Measurements from ENCODE around the gene B3GALT2. TPM values are rescaled to one million over a fixed set of nuclear protein-coding genes. Genes with fewer than 3 reads are reported as not detected.
"Not testable (repeated sequence)": the region's sequence is repeated elsewhere in the genome, so short reads cannot be mapped to it uniquely, and the experiment has no call there.

Gene B3GALT2
- total RNA-seq, 1 experiment from 2014 or later, result not detected

GRCh38 chr1:193190096-193190744 is 3.8 kb upstream of the B3GALT2 start:
- H3K36me3 ChIP-seq (replicated peaks; ENCODE audit: control insufficient read depth, insufficient read depth, low read length), result peaks cover 1% of the 10 kb centered on the region
- no peaks in the 10 kb centered on the region for H3K27me3 ChIP-seq (ENCODE audit: control insufficient read depth, insufficient read depth, low read length)
- no peak overlapping the region for H3K4me3 ChIP-seq (ENCODE audit: insufficient read depth, low read depth, low read length)
- no peak for DNase-seq

- H3K36me3 ChIP-seq (replicated peaks; ENCODE audit: control insufficient read depth, insufficient read depth, low read length), result peaks cover 1% of the 10 kb centered on the region
- H3K27me3 ChIP-seq (ENCODE audit: control insufficient read depth, insufficient read depth, low read length), result no peaks in the 10 kb centered on the region
- no peak for DNase-seq
- no peak overlapping the region for H3K4me3 ChIP-seq (ENCODE audit: insufficient read depth, low read depth, low read length)
Observed at GRCh38 chr1:193189442-193190095, 3.2 kb upstream of the B3GALT2 start.

- DNase-seq; H3K4me3 ChIP-seq (ENCODE audit: insufficient read depth, low read depth, low read length); H3K27me3 ChIP-seq (ENCODE audit: control insufficient read depth, insufficient read depth, low read length); H3K36me3 ChIP-seq (replicated peaks; ENCODE audit: control insufficient read depth, insufficient read depth, low read length): not testable (repeated sequence)
Observed at GRCh38 chr1:193188915-193189314, 2.5 kb upstream of the B3GALT2 start.

GRCh38 chr1:193187114-193187513 is 701 bp upstream of the B3GALT2 start:
- DNase-seq, result no peak
- Histone ChIP-seq H3K4me3 (ENCODE audit: insufficient read depth, low read depth, low read length) (no peak overlapping the region), H3K36me3 (replicated peaks; ENCODE audit: control insufficient read depth, insufficient read depth, low read length) (no peaks in the 10 kb centered on the region; the same call in none of the 2 replicates), H3K27me3 (ENCODE audit: control insufficient read depth, insufficient read depth, low read length) (no peaks in the 10 kb centered on the region)

- no peak for DNase-seq
- no peaks in the 10 kb centered on the region for H3K27me3 ChIP-seq (ENCODE audit: control insufficient read depth, insufficient read depth, low read length)
- no peaks in the 10 kb centered on the region for H3K36me3 ChIP-seq (replicated peaks; ENCODE audit: control insufficient read depth, insufficient read depth, low read length)
- no peak overlapping the region for H3K4me3 ChIP-seq (ENCODE audit: insufficient read depth, low read depth, low read length)
Observed at GRCh38 chr1:193185211-193185610, 1.2 kb downstream of the B3GALT2 start.

- Histone ChIP-seq H3K36me3 (replicated peaks; ENCODE audit: control insufficient read depth, insufficient read depth, low read length) (no peaks in the 10 kb centered on the region), H3K4me3 (ENCODE audit: insufficient read depth, low read depth, low read length) (no peak overlapping the region), H3K27me3 (ENCODE audit: control insufficient read depth, insufficient read depth, low read length) (no peaks in the 10 kb centered on the region)
- DNase-seq, result no peak
Observed at GRCh38 chr1:193184776-193185175, 1.6 kb downstream of the B3GALT2 start.

- DNase-seq, result no peak
- Histone ChIP-seq H3K36me3 (replicated peaks; ENCODE audit: control insufficient read depth, insufficient read depth, low read length) (no peaks in the 10 kb centered on the region), H3K4me3 (ENCODE audit: insufficient read depth, low read depth, low read length) (no peak overlapping the region), H3K27me3 (ENCODE audit: control insufficient read depth, insufficient read depth, low read length) (no peaks in the 10 kb centered on the region)
Observed at GRCh38 chr1:193183019-193183627, 3.3 kb downstream of the B3GALT2 start.

- no peak for DNase-seq
- Histone ChIP-seq H3K27me3 (ENCODE audit: control insufficient read depth, insufficient read depth, low read length) (no peaks in the 10 kb centered on the region), H3K36me3 (replicated peaks; ENCODE audit: control insufficient read depth, insufficient read depth, low read length) (no peaks in the 10 kb centered on the region), H3K4me3 (ENCODE audit: insufficient read depth, low read depth, low read length) (no peak overlapping the region)
Observed at GRCh38 chr1:193181985-193182384, 4.4 kb downstream of the B3GALT2 start.

- no peak for DNase-seq
Observed at GRCh38 chr1:193181536-193181935, 4.9 kb downstream of the B3GALT2 start.

GRCh38 chr1:193179094-193179493 is 7.3 kb downstream of the B3GALT2 start:
- Histone ChIP-seq H3K36me3 (replicated peaks; ENCODE audit: control insufficient read depth, insufficient read depth, low read length) (no peaks in the 10 kb centered on the region), H3K27me3 (ENCODE audit: control insufficient read depth, insufficient read depth, low read length) (no peaks in the 10 kb centered on the region), H3K4me3 (ENCODE audit: insufficient read depth, low read depth, low read length) (no peak overlapping the region)
- DNase-seq, result no peak

More at GRCh38 chr1:193181536-193181935, 4.9 kb downstream of the B3GALT2 start:
- H3K27me3 ChIP-seq (ENCODE audit: control insufficient read depth, insufficient read depth, low read length), result no peaks in the 10 kb centered on the region
- no peaks in the 10 kb centered on the region for H3K36me3 ChIP-seq (replicated peaks; ENCODE audit: control insufficient read depth, insufficient read depth, low read length)
- H3K4me3 ChIP-seq (ENCODE audit: insufficient read depth, low read depth, low read length), result no peak overlapping the region

- H3K36me3 ChIP-seq (replicated peaks; ENCODE audit: control insufficient read depth, insufficient read depth, low read length), result no peaks in the 10 kb centered on the region
- DNase-seq, result no peak
- no peak overlapping the region for H3K4me3 ChIP-seq (ENCODE audit: insufficient read depth, low read depth, low read length)
- no peaks in the 10 kb centered on the region for H3K27me3 ChIP-seq (ENCODE audit: control insufficient read depth, insufficient read depth, low read length)
Observed at GRCh38 chr1:193176788-193177187, 9.6 kb downstream of the B3GALT2 start.

- no peak overlapping the region for H3K4me3 ChIP-seq (ENCODE audit: insufficient read depth, low read depth, low read length)
- DNase-seq, result no peak
- H3K27me3 ChIP-seq (ENCODE audit: control insufficient read depth, insufficient read depth, low read length), result no peaks in the 10 kb centered on the region
- H3K36me3 ChIP-seq (replicated peaks; ENCODE audit: control insufficient read depth, insufficient read depth, low read length), result no peaks in the 10 kb centered on the region
Observed at GRCh38 chr1:193176113-193176512, 10.3 kb downstream of the B3GALT2 start.

- Histone ChIP-seq H3K36me3 (replicated peaks; ENCODE audit: control insufficient read depth, insufficient read depth, low read length) (no peaks in the 10 kb centered on the region; the same call in none of the 2 replicates), H3K4me3 (ENCODE audit: insufficient read depth, low read depth, low read length) (no peak overlapping the region), H3K27me3 (ENCODE audit: control insufficient read depth, insufficient read depth, low read length) (no peaks in the 10 kb centered on the region)
Observed at GRCh38 chr1:193157360-193157759, 29.1 kb downstream of the B3GALT2 start.

GRCh38 chr1:193156822-193157142 is 29.6 kb downstream of the B3GALT2 start:
- no peaks in the 10 kb centered on the region; the same call in none of the 2 replicates for H3K36me3 ChIP-seq (replicated peaks; ENCODE audit: control insufficient read depth, insufficient read depth, low read length)
- no peak for DNase-seq
- H3K4me3 ChIP-seq (ENCODE audit: insufficient read depth, low read depth, low read length), result no peak overlapping the region
- H3K27me3 ChIP-seq (ENCODE audit: control insufficient read depth, insufficient read depth, low read length), result no peaks in the 10 kb centered on the region

More at GRCh38 chr1:193157360-193157759, 29.1 kb downstream of the B3GALT2 start:
- DNase-seq, result no peak

- no peak overlapping the region for H3K4me3 ChIP-seq (ENCODE audit: insufficient read depth, low read depth, low read length)
- peaks cover 1% of the 10 kb centered on the region for H3K36me3 ChIP-seq (replicated peaks; ENCODE audit: control insufficient read depth, insufficient read depth, low read length)
- H3K27me3 ChIP-seq (ENCODE audit: control insufficient read depth, insufficient read depth, low read length), result no peaks in the 10 kb centered on the region
- DNase-seq, result no peak
Observed at GRCh38 chr1:193156117-193156821, 30.1 kb downstream of the B3GALT2 start.

Data from H7 (cell line).